AG04449 (cell line): Measurements from ENCODE around the gene ANTXRL.
"Not testable (repeated sequence)": the region's sequence is repeated elsewhere in the genome, so short reads cannot be mapped to it uniquely, and the experiment has no call there.

Source experiments
- CTCF ChIA-PET: fragments of 350-600 bp; formaldehyde crosslinking; extraction: SDS; loops from one replicate; lab custom pipeline; 2021; ENCODE audit warnings: antibody characterized with exemption; lab: Yijun Ruan, JAX
- POLR2A ChIA-PET: fragments of 400-600, 350-600 bp; formaldehyde crosslinking; extraction: SDS; loops from one replicate; lab custom pipeline; 2020; ENCODE audit warnings: antibody characterized with exemption, inconsistent platforms; lab: Yijun Ruan, JAX
- DNase-seq: peaks from one replicate; pipeline ENCODE4 v3.0.0-alpha.2; 2010; ENCODE audit warnings: low read depth, low spot score
- H3K4me3 ChIP-seq: 2 replicates; pipeline ENCODE4 v1.5.1; 2011; ENCODE audit warnings: low read depth, mild to moderate bottlenecking, control low read depth, low read length
- CTCF ChIP-seq: IDR thresholded peaks from one replicate; pipeline ENCODE4 v1.5.1; 2011; ENCODE audit warnings: mild to moderate bottlenecking, moderate library complexity, low read length, control low read depth, inconsistent platforms; ENCODE audit not compliant: insufficient read depth; ENCODE audit errors: missing control alignments

Gene ANTXRL

GRCh38 chr10:46298477-46299285 lies 11.9 kb downstream of the ANTXRL start:
- no peak for TF ChIP-seq CTCF
- H3K4me3 ChIP-seq: no peak overlapping the region
- ChIA-PET POLR2A (no interaction called here), CTCF (no interaction called here)
- DNase-seq: no peak

GRCh38 chr10:46299286-46299535 lies 12.4 kb downstream of the ANTXRL start:
- no peak for TF ChIP-seq CTCF
- DNase-seq: no peak
- ChIA-PET POLR2A (no interaction called here), CTCF (no interaction called here)
- H3K4me3 ChIP-seq: no peak overlapping the region

GRCh38 chr10:46299536-46300369 lies 13.0 kb downstream of the ANTXRL start:
- DNase-seq: no peak
- POLR2A ChIA-PET: no interaction called here
- no peak overlapping the region for H3K4me3 ChIP-seq

DNA sequence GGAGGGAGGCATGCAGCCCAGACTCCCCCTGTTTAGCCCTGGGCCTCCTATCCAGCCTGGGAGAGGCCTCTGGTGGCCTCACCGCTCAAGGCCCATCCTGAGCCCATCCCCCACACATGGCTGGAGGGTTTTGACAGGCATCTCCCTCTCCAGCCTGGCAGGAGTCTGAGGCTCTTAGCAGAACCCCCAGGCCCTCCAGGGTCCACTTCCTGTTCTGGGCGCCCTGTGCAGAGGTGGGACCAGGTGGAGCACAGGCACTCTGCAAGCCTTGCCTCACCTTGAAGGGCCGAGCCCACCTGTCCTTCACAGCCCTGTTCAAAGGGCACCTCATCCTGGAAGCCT lies 13.5 kb downstream of the ANTXRL start:
- POLR2A ChIA-PET, DNase-seq, H3K4me3 ChIP-seq, CTCF ChIA-PET: not testable (repeated sequence)

More at GRCh38 chr10:46299536-46300369, 13.0 kb downstream of the ANTXRL start:
- CTCF ChIA-PET: no interaction called here
- TF ChIP-seq CTCF: no peak

DNA sequence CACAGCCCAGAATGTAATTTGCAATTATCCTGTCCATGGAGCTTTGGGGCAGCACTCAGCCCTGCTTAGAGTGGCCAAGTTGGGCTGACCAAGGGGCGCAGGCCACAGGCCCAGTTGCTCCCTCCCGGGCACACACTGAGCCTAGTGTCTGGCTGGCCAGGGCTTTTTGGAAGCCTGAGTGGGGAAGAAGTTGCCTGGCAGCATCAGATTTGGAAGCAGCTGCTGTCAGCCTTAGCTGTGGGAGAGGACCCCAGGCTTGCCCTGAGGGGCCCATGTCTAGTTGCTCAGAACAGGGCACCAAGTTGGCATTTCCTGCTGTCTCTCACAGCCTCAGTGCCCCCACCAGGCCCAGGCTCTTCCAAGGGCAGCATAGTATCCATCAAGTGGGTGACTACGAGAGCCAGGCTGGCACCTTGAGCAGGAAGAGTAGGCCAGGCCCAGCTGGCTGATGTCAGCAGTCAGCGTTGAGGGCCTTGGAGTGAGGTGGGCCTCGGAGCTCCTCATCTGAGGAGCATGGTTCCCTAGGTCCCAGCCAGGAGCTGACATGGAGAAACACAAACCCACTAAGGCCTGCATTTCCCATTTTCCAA lies 14.4 kb downstream of the ANTXRL start:
- H3K4me3 ChIP-seq: no peak overlapping the region
- DNase-seq: no peak
- no peak for TF ChIP-seq CTCF
- CTCF ChIA-PET: no interaction called here
- POLR2A ChIA-PET: no interaction called here

DNA sequence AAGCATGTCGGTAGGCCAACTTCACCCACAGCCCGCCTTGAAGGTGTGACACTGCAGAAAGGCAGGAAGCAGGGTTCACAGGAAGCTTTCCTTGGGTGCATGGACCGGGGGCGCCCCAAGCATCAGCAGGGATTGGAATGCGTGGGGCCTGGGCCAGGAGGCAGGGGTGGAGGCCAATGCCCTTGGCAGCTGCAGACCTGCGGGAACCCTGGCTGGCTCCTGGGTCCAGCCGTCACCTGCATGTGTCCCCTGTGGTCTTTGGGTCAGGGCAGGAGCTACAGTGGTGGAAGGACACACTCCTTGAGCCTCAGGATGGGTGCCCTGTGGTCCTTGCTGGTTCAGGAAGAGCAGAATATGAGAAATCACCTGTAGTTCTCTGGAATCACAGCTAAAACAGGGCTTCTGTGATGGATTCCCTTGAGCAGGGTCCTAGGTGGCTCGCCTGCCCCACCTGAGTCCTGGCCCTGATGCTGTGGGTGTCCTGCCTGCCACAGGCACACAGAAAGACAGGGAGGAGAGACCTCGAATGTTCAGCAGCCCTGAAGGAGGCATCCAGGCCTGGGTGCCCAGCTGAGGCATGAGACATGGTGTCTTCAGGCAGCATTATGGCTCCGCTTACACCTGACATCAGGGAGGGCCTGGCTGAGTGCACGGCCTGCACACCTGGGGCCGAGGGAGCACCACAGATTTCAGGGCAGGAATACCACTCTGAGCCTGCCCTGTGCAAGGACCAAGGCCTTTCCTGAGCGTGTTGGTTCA lies 15.1 kb downstream of the ANTXRL start:
- TF ChIP-seq CTCF: no peak
- ChIA-PET POLR2A (no interaction called here), CTCF (no interaction called here)
- no peak for DNase-seq
- H3K4me3 ChIP-seq: no peak overlapping the region

DNA sequence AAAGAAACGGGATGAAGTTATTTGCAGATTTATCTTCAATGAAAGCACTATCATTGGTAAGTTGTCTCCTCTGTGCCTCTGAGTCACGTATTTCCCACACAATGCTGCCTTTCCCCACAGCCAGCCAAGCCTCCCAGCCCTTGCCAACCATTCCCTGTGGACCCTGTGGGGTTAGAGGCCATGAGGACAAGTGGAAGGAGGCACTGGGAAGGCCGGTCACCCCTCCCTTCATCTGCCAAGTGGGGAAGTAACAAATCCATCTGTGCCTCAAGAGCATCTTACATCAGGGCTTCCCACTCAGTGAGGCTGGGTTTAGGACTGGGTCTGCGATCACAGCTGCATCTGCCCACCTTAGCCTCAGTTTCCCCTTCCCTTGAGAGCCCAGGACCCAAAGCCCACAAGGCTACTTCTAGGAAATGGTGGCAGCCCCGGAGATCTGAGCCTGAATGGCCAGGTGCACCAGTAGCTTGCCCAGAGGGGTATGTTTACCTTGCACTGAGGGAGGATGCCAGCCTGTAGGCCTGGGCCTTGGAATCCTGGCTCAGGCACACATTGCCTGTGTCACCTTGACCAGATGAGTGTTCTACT lies 16.1 kb downstream of the ANTXRL start:
- DNase-seq, POLR2A ChIA-PET, CTCF ChIA-PET, H3K4me3 ChIP-seq: not testable (repeated sequence)
